ENCODE results near the gene PRKAR2B.

- TF ChIP-seq REST (IDR thresholded peaks at IDR 0.05) (no peak), GABPA (IDR thresholded peaks at IDR 0.05 in 1 of 2, conservative IDR thresholded peaks at IDR 0.05 in 1 of 2) (no peak), CTCF (IDR thresholded peaks at IDR 0.05; ENCODE audit: low read depth, low read length, missing input control) (no peak), ZBTB33 (IDR thresholded peaks at IDR 0.05) (no peak), RAD21 (IDR thresholded peaks at IDR 0.05) (no peak), YY1 (IDR thresholded peaks at IDR 0.05) (no peak), TAF1 (conservative IDR thresholded peaks at IDR 0.05) (no peak), RXRA (IDR thresholded peaks at IDR 0.05) (no peak)
Measured at GRCh38 chr7:107194052-107194451, 149.5 kb downstream of the PRKAR2B start.
